Neural crest cell (in vitro differentiated cells): Measurements from ENCODE around the gene TRPM3. TPM values are rescaled to one million over a fixed set of nuclear protein-coding genes. Genes with fewer than 3 reads are reported as not detected.
"Not testable (repeated sequence)": the region's sequence is repeated elsewhere in the genome, so short reads cannot be mapped to it uniquely, and the experiment has no call there.

Experiments used
- DNase-seq: peaks from one replicate; pipeline ENCODE4 v3.0.0; 2021; ENCODE audit warnings: low read depth, mixed read lengths, low spot score
- H3K27ac Mint-ChIP-seq: one replicate; pipeline ENCODE4 v1.8.0; 2021; ENCODE audit warnings: mild to moderate bottlenecking, mixed read lengths; ENCODE audit not compliant: unreplicated experiment
- H3K27me3 Mint-ChIP-seq: 2 replicates; pipeline ENCODE4 v1.8.0; 2021; ENCODE audit warnings: low read depth, mild to moderate bottlenecking, mixed read lengths
- H3K36me3 Mint-ChIP-seq: 2 replicates; pipeline ENCODE4 v1.8.0; 2021; ENCODE audit warnings: low read depth, mild to moderate bottlenecking, mixed read lengths
- H3K4me1 Mint-ChIP-seq: 2 replicates; pipeline ENCODE4 v1.8.0; 2021; ENCODE audit warnings: mixed read lengths
- H3K4me3 Mint-ChIP-seq: one replicate; pipeline ENCODE4 v1.8.0; 2021; ENCODE audit warnings: mild to moderate bottlenecking, mixed read lengths
- H3K9me3 Mint-ChIP-seq: 2 replicates; pipeline ENCODE4 v1.8.0; 2021; ENCODE audit warnings: mixed read lengths
- CTCF ChIP-seq: fragments of 200-600 bp; sonication (generic); conservative IDR thresholded peaks from 2 replicates; pipeline ENCODE4 v1.5.0; 2021; ENCODE audit warnings: antibody characterized with exemption, mild to moderate bottlenecking
- total RNA-seq: library from RNA; stranded (reverse); gene quantifications from 2 replicates; pipeline ENCODE4 v1.2.1, GENCODE V29; 2021

TRPM3 gene
- total RNA-seq, 1 donor from 2014 or later: 1.4 TPM

DNA sequence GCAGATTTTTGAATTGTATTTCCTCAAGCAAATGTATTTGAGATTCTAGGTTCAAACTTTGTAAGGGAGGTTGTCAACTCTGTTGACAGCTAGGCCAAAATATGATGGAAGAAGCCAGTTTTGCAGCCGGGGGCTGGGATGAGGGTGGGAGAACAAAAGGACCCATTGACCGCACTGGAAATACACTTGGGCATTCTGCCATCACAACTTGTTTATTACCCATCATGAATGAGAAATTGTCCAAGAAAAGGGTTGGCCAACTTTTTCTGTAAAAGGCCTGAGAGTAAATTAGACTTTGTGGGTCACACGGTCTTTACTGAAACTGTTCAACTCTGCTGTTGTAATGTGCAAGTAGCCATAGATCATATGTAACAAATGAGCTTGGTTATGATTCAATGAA is 485.6 kb downstream of the TRPM3 start:
- no peak overlapping the region for H3K27ac Mint-ChIP-seq
- peaks cover 19% of the 10 kb centered on the region for H3K4me1 Mint-ChIP-seq
- TF ChIP-seq CTCF: no peak
- H3K4me3 Mint-ChIP-seq: no peak overlapping the region
- no peaks in the 10 kb centered on the region for H3K36me3 Mint-ChIP-seq
- no peaks in the 10 kb centered on the region for H3K9me3 Mint-ChIP-seq
- no peaks in the 10 kb centered on the region for H3K27me3 Mint-ChIP-seq
- no peak for DNase-seq

DNA sequence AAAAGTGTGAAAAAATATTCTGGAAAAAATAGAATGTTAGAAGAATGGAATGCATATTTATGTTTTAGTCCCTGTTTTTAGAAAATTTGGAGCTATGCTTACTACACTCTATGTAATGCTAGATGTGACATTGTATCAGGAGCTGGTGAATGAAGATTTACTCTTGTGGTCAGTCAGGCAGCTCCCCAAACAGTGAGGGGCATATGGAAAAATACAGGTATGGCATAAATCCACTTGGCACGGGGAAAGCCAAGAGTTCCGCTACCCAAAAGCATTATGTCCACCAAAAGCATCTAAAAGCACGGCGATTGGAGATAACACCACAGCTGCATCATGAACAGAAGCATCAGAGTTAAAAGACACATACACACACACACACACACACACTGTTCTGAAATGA is 486.7 kb downstream of the TRPM3 start:
- Mint-ChIP-seq H3K4me3 (no peak overlapping the region), H3K27ac (no peak overlapping the region), H3K27me3 (no peaks in the 10 kb centered on the region), H3K9me3 (no peaks in the 10 kb centered on the region), H3K36me3 (no peaks in the 10 kb centered on the region), H3K4me1 (peaks cover 15% of the 10 kb centered on the region)
- DNase-seq: no peak
- no peak for TF ChIP-seq CTCF

- H3K9me3 Mint-ChIP-seq: peaks cover 4% of the 10 kb centered on the region
- no peak for DNase-seq
- TF ChIP-seq CTCF: no peak
- H3K4me1 Mint-ChIP-seq: peaks cover 15% of the 10 kb centered on the region
- H3K27me3 Mint-ChIP-seq: no peaks in the 10 kb centered on the region
- no peak overlapping the region for H3K4me3 Mint-ChIP-seq
- no peaks in the 10 kb centered on the region for H3K36me3 Mint-ChIP-seq
- no peak overlapping the region for H3K27ac Mint-ChIP-seq
These were observed 490.4 kb downstream of the TRPM3 start for GRCh38 chr9:70630971-70631370.

DNA sequence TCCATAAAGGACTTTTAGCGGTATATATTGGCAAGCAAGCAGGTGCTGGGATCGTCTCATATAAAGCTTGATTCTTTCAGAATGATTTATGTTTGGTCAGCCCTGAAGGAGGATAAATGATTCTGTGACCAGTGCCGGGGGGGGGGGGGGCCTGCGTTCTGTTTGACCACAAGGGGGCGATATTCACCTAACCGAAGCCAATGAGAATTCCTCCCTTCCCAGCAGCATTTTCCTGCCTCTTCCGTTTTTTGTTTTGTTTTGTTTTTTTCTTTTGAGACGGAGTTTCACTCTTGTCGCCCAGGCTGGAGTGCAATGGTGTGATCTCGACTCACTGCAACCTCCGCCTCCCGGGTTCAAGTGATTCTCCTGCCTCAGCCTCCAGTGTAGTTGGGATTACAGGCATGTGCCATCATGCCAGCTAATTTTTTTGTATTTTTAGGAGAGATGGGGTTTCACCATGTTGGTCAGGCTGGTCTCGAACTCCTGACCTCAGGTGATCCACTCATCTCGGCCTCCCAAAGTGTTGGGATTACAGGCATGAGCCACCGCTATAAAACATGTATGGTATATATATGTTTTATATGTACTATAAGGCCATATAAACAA is 492.2 kb downstream of the TRPM3 start:
- not testable (repeated sequence) for H3K27me3 Mint-ChIP-seq, H3K4me3 Mint-ChIP-seq, H3K36me3 Mint-ChIP-seq, DNase-seq, H3K27ac Mint-ChIP-seq, H3K4me1 Mint-ChIP-seq, H3K9me3 Mint-ChIP-seq
- peak; percentile 46 for TF ChIP-seq CTCF

DNA sequence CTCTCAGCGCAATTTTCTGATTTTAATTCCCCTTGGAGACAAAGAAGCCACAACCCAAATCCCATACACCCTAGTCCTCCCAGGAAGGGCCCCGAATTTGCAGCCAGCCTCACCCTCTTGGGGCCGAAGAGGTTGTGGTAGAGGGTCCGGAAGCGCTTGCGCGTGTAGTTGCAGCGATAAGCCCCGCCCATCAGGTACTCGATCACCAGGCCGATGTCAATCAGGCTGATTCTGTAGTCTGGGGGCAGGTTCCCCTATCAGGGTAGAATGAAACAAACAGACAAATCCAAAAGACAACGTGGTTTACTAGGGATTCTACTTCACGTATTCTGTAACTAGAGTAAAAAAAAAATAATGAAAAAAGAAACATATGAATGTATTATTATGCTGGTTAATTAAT is 496.3 kb downstream of the TRPM3 start:
- no peak for DNase-seq
- H3K27me3 Mint-ChIP-seq: no peaks in the 10 kb centered on the region

More for the DNA sequence above, 496.3 kb downstream of the TRPM3 start:
- Mint-ChIP-seq H3K36me3 (no peaks in the 10 kb centered on the region), H3K4me3 (no peak overlapping the region), H3K27ac (no peak overlapping the region), H3K4me1 (peaks cover 5% of the 10 kb centered on the region), H3K9me3 (peaks cover 4% of the 10 kb centered on the region)
- TF ChIP-seq CTCF: no peak
